Measurements from ENCODE around the gene SENP8.
"Not testable (repeated sequence)": the region's sequence is repeated elsewhere in the genome, so short reads cannot be mapped to it uniquely, and the experiment has no call there.

SENP8 gene

GRCh38 chr15:72118017-72118978, at the start of gene SENP8, which contains the start of gene MYO9A:
SENP8 (plus strand) TSS chr15:72118403; CDS start chr15:72139624, 21,221 bp downstream.
MYO9A (minus strand) TSS chr15:72118150; CDS start chr15:72046563, 71,587 bp downstream.
- DNase-seq (ENCODE audit: low read depth): peak; percentile 98

GRCh38 chr15:72068856-72069255, 49.3 kb upstream of the SENP8 start:
- DNase-seq (ENCODE audit: low read depth): no peak

GRCh38 chr15:72070817-72071447, 47.3 kb upstream of the SENP8 start:
- peak; percentile 7 for DNase-seq (ENCODE audit: low read depth)

GRCh38 chr15:72071448-72071825, 46.8 kb upstream of the SENP8 start:
- not testable (repeated sequence) for DNase-seq (ENCODE audit: low read depth)

GRCh38 chr15:72074335-72075060, 43.7 kb upstream of the SENP8 start:
- no peak for DNase-seq (ENCODE audit: low read depth)

GRCh38 chr15:72077950-72078349, 40.3 kb upstream of the SENP8 start:
- peak; percentile 54 for DNase-seq (ENCODE audit: low read depth)

- no peak for DNase-seq (ENCODE audit: low read depth)
Measured at GRCh38 chr15:72078887-72079286, 39.3 kb upstream of the SENP8 start.

- DNase-seq (ENCODE audit: low read depth): no peak
Measured at GRCh38 chr15:72082176-72082575, 36.0 kb upstream of the SENP8 start.

- no peak for DNase-seq (ENCODE audit: low read depth)
Measured at GRCh38 chr15:72086010-72086697, 32.0 kb upstream of the SENP8 start.

GRCh38 chr15:72086920-72087648, 31.1 kb upstream of the SENP8 start:
- DNase-seq (ENCODE audit: low read depth): peak; percentile 7

GRCh38 chr15:72092006-72092405, 26.2 kb upstream of the SENP8 start:
- DNase-seq (ENCODE audit: low read depth): no peak

- DNase-seq (ENCODE audit: low read depth): no peak
Measured at GRCh38 chr15:72092691-72093090, 25.5 kb upstream of the SENP8 start.

GRCh38 chr15:72096796-72097195, 21.4 kb upstream of the SENP8 start:
- DNase-seq (ENCODE audit: low read depth): no peak

GRCh38 chr15:72098040-72098439, 20.2 kb upstream of the SENP8 start:
- no peak for DNase-seq (ENCODE audit: low read depth)

GRCh38 chr15:72099155-72099554, 19.0 kb upstream of the SENP8 start:
- DNase-seq (ENCODE audit: low read depth): no peak

- not testable (repeated sequence) for DNase-seq (ENCODE audit: low read depth)
Measured at GRCh38 chr15:72100551-72100950, 17.7 kb upstream of the SENP8 start.

GRCh38 chr15:72105111-72105510, 13.1 kb upstream of the SENP8 start:
- no peak for DNase-seq (ENCODE audit: low read depth)

GRCh38 chr15:72106068-72106467, 12.1 kb upstream of the SENP8 start:
- no peak for DNase-seq (ENCODE audit: low read depth)

- no peak for DNase-seq (ENCODE audit: low read depth)
Measured at GRCh38 chr15:72110355-72110754, 7.8 kb upstream of the SENP8 start.

- DNase-seq (ENCODE audit: low read depth): no peak
Measured at GRCh38 chr15:72112116-72112515, 6.1 kb upstream of the SENP8 start.

GRCh38 chr15:72112805-72113204, 5.4 kb upstream of the SENP8 start:
- no peak for DNase-seq (ENCODE audit: low read depth)

All from fibroblast of gingiva (primary cell).